Right renal cortex interstitium (tissue), 3 donors: ENCODE results near the gene STAT6. TPM values are rescaled to one million over a fixed set of nuclear protein-coding genes. Genes with fewer than 3 reads are reported as not detected.

Experiments used
- DNase-seq, 3 donors: peaks; one replicate each; pipeline ENCODE4 v3.0.0-alpha.2; 2013; ENCODE audit warnings: low read depth in 3 of 3, low spot score in 2 of 3
- polyA plus RNA-seq, 3 donors: library from polyadenylated mRNA; unstranded; fragments of 120-200 nt; gene quantifications; one replicate each; pipeline ENCODE4 v1.2.1, GENCODE V29; 2013; ENCODE audit not compliant: insufficient read length in 3 of 3

The STAT6 gene
- polyA plus RNA-seq, 3 donors = 89.6 to 106 (median 99.2) TPM

DNA sequence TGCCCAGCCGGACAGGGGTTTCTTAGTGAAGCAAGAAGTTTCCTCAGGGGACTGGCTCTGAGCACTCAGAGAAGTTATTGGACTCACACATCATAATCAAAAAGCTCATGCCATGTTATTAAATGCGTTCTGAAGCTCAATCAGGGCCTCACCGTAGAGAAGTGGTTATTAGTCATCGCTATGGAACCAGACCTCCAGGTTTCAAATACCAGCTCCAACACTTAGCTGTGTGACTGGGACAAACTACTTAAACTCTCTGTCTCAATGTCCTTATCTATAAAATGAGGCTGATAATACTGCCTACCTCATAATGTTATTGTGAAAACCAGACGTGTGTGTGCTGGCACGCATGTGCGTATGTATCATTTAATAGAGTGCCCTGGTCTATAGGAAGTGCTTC, 7.3 kb downstream of the STAT6 start:
- no peak for DNase-seq

DNA sequence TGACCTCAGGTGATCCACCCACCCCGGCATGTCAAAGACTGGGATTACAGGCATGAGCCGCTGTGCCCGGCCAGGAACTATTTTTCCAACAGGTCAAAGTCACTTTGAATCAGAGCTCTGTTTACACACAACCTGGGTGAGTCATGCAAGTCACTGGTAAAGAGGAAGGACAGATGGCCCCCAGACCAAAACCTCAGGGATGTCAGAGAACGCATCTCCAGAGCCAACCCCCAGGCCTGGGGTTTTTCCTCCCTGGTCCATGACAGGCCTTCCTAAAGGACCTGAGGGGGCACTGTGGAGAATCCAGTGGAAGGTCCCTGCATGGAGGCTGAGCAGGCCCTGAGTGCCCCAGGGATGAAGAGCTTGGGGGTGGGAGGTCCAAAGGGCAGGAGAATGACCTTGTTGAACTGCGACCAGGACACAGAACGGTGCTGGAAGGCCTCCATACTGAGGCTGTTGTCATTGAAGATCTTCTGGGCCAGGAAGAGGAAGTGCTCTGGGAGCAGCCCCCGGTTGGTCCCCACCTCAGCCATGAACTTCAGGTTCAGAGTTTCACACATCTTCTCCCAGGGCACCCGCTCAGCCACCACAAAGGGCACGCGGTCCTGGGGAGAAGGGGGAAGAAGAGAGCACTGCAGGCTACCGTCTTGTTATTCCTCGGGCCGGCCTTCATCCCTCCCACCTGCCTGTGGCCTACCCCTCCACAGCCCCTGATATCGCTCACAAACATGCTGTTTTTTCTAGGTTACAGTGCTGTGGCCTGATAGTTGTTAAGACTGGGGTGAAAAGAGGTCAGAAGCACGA, 9.1 kb downstream of the STAT6 start:
- DNase-seq = no peak

DNA sequence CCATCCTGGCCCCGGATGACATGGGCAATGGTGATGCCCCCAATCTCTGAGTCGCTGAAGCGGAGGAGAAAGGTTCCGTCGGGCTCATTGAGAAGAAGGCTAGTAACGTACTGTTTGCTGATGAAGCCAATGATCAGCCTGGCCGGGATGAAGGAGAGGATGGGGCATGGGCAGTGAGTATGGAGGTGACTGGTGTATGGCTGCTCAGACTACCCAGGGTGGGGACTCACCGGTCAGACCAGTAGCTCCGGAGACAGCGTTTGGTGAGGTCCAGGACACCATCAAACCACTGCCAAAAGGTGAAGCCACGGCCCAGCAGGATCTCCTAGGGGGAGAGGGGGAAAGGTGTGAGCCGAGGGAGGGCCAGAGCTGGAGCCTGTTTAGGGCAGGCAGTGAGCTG, 11.4 kb downstream of the STAT6 start:
- DNase-seq = no peak

DNA sequence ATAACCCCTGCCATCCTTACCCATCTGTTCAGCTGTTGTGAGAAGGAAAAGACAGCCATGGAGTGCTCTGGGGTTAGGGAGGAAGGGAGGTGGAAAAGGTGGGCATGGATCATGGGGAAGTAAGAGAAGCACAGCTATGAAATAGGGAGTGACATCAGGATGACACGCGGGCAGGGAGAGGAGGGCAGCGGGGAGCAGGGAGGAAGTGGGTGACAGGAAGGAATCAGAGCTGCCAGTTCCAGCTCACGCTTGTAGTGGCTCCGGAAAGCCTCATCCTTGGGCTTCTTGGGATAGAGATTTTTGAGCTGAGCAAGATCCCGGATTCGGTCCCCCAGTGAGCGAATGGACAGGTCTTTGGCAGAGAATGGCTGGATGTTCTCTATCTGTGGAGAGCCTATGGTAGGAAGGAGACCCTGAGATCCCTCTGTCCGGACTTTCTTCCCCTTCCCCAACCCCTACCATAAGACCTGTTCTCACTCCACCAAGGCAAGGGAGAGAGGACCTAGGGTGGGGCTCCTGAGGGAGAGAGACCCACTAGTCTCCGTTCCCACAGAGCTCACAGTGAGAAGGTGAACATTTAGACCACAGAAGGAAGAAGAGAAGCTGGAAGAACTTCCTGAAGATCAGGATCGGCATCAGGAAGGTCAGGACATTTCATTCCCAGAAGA, 12.0 kb downstream of the STAT6 start:
- DNase-seq = no peak

DNA sequence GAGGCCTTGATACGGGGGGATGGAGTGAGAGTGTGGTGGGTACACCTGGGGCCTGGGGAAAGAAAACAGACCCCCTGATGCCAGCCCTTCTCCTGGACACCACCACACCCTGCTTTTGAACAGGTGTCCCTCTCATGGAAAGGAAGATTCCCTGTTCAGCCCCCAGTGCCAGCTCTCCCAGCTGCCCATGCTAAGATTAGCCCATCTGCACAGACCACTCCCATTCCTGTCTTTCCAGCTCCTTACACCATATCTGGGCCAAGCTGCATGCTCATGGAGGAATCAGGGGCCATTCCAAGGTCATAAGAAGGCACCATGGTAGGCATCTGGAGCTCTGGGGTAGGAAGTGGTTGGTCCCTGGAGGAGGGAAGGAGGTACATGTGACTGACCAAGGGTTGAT, 12.6 kb downstream of the STAT6 start:
- DNase-seq = no peak

DNA sequence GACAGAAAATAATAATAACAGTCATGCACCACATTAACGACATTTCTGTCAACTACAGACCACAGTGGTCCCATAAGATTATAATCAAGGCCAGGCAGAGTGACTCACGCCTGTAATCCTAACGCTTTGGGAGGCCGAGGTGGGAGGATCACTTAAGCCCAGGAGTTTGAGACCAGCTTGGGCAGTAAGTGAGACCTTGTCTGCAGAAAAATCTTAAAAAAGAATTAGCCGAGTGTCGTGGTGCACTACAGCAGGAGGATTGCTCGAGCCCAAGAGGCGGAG, 13.7 kb downstream of the STAT6 start:
- no peak for DNase-seq

DNA sequence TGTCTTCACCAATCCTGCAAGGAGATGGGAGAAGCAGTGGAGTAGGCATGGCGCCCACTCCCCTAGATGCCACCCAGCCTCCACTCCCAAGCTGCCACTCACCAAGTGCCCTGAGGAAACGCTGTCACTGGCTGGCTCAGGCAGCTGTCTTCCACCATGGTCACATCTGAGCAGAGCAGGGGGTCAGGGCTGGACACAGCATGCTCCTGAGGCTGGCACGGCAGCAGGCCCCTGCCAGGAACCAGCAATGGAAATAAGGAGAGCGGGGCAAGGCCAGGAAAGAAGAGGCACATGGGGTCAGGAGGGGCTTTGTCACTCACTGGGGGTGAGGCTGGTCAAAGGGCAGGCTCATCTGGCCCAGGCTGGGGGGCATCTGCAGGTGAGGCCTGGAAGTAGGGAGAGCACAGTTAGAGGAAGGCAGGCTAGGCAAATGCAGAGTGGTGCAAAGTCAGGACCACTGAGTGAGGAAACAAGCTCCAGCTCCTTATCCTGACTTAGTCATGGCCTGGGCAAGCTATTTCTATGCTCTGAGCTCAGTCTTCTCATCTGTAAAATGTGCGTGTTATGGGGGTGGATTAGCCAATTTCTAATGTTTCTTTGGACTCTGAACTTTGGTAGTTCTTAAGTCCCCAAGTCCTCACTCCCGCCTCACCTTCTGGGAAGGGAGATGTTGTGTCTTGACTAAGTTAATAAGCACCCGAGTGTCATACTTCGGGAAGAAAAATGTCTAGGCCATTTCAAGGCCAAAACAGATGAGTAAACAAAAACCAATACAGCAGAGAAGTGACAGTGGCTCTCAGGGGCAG, 14.2 kb downstream of the STAT6 start:
- DNase-seq = no peak

DNA sequence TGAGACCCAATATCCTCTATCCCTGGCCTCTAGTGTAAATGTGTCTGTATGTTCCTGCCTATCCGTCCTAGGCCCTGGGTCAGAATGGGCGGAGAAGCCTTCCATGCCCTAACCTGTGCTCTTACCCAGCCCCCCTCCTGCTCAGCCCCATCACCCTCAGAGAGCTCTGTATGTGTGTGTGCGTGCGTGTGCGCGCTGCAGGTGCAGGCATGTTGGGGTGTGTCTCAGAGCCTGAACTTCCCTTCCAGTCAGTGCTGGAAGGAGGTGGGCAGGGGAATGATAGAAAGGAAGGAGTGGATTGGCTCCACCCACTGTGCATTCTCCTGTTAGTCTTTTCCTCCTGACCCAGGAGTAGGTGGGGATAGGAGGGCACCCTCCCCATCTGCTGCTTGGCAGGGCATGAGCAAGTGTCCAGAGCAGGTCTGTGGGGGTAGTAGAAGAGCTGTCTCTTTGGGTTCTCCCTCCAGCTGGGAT, 15.0 kb downstream of the STAT6 start:
- DNase-seq = no peak

DNA sequence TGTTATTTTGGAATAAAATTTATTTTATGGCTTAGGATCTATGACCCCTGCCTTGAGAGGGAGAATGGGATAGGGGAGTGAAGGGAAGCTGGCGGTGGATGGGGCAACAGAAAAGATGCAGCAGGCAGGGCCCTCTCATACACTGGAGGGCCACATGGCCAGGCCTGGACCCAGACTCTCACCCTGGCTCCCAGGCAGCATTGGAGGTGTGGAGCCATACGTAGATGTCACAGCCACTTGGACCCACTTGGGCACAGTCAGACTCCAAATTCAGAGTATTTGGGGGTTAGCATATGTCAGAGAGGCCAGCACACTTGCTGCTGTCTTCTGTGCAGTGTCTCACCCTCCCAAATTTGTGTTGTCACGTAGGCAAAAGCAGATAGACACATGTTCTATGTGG, 15.7 kb downstream of the STAT6 start:
- DNase-seq = no peak

DNA sequence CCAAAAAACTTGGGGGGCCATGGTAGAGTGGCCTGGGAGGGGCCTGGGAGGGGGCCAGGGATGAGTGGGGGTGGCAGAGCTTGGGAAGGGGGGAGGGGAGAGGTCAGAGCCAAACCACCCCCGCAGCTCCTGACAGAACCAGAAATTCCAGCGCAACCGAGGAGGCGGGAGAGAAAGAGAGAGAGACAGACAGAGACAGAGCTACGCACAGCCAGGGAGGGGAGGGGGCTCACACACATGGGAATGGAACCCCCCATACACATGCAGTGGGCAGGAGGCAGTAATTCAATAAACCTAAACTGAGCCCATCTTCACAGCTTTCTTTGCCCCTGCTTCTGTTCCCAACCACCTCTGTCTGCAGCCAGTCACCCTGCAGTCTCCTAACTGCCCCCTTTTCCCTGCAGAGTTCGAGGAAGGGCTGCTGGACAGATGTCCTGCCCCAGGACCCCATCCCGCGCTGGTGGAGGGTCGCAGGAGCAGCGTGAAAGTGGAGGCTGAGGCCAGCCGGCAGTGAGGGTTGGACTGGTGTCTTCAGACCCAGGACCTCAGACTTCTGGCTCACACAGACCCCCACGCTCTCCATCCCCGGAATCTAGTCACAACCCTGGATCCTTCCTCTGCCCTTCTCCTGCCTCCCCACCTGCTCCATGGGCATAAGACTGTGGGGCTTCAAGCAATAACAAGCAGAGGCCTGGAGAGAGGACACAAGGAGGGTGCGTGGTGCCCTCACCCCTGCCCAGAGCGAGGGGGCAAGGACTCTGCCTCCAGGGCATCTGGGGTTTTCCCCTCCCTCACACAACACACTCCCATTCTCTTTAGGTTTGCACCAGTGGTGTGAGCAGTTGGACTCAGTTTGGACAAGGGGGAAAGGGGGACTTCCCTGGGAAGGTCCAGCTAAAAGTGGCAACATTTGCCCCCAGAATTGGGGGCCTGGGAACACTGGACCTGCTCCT, 16.7 kb downstream of the STAT6 start:
- no peak for DNase-seq

DNA sequence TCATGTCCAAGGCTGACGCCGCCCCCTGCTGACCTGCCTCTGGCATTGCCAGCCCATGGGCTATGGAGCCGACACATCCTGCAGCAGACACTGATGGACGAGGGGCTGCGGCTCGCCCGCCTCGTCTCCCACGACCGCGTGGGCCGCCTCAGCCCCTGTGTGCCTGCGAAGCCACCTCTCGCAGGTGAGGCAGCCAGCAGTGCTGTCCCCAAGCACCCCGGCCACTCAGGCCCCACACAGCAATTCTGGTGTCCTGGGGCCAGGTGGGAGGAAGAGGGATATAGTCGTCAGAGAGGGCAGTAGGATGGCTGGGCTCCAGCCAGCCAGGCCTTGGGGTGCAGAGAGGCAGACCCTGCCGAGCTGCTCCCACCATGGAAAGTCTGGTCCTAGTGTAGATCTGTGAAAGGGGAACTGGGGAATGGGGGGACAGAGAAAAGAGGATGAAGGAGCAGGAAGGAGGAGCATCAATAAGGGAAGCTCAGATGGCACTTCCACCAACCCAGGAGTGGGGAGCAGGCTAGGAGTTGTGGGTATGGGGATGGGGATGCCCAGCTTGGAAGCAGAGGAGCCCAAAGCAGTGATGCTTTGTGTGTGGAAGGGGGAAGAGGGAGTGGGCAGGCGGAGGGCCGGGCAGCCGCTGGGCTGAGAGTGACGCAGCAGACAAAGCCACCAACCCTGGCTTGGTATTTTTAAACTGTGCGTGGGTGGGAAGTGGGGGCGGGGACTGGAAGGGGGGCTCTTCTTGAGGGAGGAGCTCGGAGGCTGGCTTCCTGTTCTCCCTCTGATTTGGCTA, 17.6 kb downstream of the STAT6 start:
- no peak for DNase-seq

DNA sequence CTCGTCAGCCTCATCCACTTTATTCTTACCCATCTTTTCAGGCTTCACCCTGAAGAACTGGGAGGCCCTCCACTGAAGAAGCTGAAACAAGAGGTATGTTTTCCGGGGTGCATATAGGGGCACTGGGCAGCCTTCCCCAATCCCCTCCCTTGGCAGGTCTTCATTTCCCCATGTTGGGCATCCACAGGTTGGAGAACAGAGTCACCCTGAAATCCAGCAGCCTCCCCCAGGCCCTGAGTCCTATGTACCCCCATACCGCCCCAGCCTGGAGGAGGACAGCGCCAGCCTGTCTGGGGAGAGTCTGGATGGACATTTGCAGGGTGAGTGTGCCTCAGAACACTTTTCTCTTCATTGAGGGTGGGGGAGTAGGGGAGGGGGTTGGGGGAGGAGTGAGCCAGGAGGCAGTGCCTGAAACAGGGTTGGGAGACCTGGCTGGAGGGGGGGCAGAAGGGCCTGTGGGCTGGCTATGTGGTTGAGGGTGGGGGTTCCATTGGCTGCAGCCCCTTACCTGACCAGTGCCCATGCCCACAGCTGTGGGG, 18.2 kb downstream of the STAT6 start:
- no peak for DNase-seq

DNA sequence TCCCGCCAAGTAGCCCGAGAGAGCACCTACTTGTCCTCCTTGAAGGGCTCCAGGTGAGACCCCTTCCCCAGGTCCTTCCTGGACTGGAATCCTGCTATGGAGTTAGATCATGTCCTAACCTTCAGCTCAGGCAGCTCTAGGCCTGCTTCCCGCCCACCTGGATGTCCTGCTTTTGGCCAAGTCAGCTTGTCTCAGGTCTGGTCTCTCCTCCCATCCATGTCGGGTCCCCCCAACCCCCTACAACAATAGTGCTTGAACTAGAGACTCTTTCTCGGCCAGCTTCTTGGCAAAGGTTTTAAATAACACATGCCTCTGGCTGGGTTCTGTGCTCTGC, 18.7 kb downstream of the STAT6 start:
- no peak for DNase-seq

DNA sequence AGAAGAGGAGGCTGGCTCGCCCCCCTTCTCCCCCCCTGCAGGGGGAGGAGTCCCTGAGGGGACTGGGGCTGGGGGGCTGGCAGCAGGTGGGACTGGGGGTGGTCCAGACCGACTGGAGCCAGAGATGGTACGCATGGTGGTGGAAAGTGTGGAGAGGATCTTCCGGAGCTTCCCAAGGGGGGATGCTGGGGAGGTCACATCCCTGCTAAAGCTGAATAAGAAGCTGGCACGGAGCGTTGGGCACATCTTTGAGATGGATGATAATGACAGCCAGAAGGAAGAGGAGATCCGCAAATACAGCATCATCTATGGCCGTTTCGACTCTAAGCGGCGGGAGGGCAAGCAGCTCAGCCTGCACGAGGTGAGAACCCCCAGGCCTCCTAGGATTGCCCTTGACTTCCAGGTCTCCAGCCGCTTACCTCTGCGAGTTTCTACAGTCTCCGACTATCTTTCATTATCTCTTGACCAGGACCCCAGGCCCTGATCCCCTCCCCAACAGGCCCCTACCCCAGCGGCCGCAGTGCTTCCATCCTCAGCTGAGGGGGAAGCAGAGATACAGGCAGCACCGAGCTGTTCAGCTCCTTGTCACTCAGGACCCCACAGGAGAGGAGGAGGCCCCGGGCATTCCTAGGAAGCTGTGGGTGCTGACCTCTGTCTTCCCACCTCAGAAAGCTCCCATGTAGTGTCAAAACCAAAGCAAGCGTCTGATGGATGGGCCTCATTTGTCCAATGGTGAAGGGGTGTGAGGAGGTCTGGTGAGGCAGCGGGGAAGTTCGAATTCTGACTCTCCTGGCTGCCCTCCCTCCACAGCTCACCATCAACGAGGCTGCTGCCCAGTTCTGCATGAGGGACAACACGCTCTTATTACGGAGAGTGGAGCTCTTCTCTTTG, 19.3 kb downstream of the STAT6 start:
- no peak for DNase-seq

DNA sequence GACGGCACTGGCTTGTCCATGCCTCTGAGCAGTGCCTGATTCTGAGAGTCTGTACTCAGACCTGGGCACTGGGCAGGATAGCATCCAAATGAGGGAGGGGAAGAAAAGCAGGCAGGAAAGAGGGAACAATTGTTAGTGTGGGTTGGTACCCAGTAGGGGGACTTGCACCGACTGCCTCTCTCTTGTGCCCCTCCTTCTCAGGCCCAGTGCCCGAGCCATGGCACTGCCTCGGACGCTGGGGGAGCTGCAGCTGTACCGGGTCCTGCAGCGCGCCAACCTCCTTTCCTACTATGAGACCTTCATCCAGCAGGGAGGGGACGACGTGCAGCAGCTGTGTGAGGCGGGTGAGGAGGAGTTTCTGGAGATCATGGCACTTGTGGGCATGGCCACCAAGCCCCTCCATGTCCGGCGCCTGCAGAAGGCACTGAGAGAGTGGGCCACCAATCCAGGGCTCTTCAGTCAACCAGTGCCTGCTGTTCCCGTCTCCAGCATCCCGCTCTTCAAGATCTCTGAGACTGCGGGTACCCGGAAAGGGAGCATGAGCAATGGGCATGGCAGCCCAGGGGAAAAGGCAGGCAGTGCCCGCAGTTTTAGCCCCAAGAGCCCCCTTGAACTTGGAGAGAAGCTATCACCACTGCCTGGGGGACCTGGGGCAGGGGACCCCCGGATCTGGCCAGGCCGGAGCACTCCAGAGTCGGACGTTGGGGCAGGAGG, 20.1 kb downstream of the STAT6 start:
- no peak for DNase-seq

DNA sequence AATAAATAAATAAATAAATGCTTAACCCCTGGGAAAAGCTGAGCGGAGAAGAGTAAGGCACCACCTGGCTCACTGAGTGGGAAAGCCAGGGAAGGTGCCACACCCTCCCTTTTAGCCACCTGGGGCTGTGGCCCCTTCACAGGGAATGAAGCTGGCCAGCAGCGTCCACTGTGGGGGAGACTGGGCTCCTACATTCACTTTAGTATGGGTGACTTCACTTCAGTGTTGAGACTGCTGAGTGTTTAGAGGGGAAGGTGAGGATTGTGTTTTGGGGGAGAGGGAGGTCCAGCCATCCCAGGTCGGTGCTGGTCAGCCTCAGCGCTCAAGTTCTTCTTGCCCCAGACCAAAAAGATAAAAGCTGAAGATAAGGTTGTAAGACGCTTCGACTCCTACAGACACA, 20.7 kb downstream of the STAT6 start:
- no peak for DNase-seq

DNA sequence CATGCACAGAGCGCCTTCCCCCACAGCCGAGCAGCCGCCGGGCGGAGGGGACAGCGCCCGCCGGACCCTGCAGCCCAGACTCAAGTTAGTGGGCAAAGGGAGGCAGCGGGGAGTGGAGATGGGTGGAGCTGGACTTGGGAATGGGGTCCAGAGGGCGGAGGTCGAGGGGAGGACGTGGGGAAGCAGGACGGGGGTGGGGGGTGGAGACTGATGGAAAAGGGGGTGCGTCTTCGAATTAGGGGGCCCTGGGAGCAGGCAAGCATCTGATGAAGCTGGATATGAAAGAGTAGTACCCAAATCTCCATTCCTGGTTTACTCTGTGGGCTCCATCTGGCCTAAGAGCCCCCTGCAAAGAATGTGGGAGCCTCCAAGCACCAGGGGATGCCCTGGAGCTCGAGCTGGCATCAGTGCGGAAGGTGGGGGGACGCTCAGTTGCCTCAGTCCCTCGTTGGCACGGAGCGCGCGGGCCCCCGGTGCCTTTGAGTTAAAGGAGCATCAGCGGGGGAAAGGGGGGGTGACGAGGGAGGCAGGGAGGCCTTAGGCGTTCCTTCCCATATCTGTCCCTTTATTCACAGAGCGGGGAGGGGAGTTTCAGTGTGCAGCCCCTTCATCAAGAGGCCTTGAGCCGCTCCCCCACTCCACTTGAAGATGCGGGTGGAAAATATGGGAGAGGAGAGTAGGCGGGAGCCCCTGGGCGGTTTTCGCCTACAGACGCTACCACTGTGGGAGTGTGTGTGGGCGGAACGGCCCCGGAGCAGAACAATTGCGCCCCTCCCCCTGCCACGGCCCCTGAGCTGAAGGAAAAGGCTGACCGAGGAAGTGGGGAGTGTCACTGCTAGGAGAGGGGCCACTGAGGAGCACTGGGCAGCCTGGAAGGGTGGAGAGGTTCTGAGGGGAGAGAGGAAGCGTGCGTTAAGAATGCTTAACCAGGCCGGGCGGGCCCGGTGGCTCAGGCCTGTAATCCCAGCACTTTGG, 21.6 kb downstream of the STAT6 start:
- DNase-seq = no peak
